Natural killer cell treated with Interleukin-12 subunit alpha and Interleukin-12 subunit beta and Interleukin-15 and Interleukin-18, amount 100 ng/mL, for 72 hours (primary cell): ENCODE data around the gene CCIN. TPM values are rescaled to one million over a fixed set of nuclear protein-coding genes. Genes with fewer than 3 reads are reported as not detected.

Experiments used
- total RNA-seq, 2 donors: library from RNA; stranded (reverse); gene quantifications; one replicate each; pipeline ENCODE4 v1.2.3, GENCODE V29; 2022

CCIN gene
- total RNA-seq, 2 donors from 2014 or later: 0.19 TPM; not detected in 1

Other genes with a start within 250 kb of the CCIN start
- gene OR2S2, start 211.2 kb upstream of the CCIN start, total RNA-seq: not detected
- gene RECK, start 132.5 kb upstream of the CCIN start, total RNA-seq: 1 to 10 TPM; 4.0 to 7.0 TPM
- gene GLIPR2, start 32.7 kb upstream of the CCIN start, total RNA-seq: 10 to 100 TPM; 11.0 to 27.1 TPM
- 100 to 1,000 TPM; 133 to 178 TPM for gene CLTA, start 21.5 kb downstream of the CCIN start, total RNA-seq
- 10 to 100 TPM; 22.9 to 23.3 TPM for gene GNE, start 89.1 kb downstream of the CCIN start, total RNA-seq
- gene RNF38, start 230.9 kb downstream of the CCIN start, total RNA-seq: 10 to 100 TPM; 43.9 to 56.9 TPM